ENCODE data around the gene C5orf52. TPM values are rescaled to one million over a fixed set of nuclear protein-coding genes. Genes with fewer than 3 reads are reported as not detected.
"Not testable (repeated sequence)": the region's sequence is repeated elsewhere in the genome, so short reads cannot be mapped to it uniquely, and the experiment has no call there.

C5orf52 gene
- total RNA-seq, 1 donor from 2014 or later, result not detected

DNA sequence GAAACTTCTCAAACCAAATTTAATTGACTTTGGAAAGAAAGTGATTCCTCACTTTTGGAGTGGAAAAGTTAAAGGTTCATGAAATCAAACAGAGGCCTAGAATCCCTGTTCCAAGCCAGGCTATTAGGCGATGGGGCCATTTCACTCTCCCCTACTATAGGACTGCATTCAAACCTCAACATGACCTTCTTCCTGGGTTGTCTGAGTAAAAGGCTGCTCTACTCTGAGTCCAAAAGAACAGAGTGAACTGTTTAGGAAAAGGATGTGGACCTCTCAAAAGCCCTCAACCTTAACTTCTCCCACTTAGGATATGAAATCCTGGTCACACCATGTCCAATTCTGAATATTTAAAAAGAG, 15.8 kb downstream of the C5orf52 start:
- peaks cover 6% of the 10 kb centered on the region for H3K9me3 Mint-ChIP-seq (ENCODE audit: unreplicated experiment)
- H3K4me1 Mint-ChIP-seq (ENCODE audit: low read depth, unreplicated experiment), result no peaks in the 10 kb centered on the region
- no peak for DNase-seq
- peaks cover 8% of the 10 kb centered on the region for H3K36me3 Mint-ChIP-seq (ENCODE audit: unreplicated experiment)
- H3K27me3 Mint-ChIP-seq (ENCODE audit: unreplicated experiment), result peaks cover 3% of the 10 kb centered on the region
- H3K27ac Mint-ChIP-seq (ENCODE audit: unreplicated experiment), result no peak overlapping the region
- no peak overlapping the region for H3K4me3 Mint-ChIP-seq (ENCODE audit: unreplicated experiment)
- TF ChIP-seq, protein P1, sequence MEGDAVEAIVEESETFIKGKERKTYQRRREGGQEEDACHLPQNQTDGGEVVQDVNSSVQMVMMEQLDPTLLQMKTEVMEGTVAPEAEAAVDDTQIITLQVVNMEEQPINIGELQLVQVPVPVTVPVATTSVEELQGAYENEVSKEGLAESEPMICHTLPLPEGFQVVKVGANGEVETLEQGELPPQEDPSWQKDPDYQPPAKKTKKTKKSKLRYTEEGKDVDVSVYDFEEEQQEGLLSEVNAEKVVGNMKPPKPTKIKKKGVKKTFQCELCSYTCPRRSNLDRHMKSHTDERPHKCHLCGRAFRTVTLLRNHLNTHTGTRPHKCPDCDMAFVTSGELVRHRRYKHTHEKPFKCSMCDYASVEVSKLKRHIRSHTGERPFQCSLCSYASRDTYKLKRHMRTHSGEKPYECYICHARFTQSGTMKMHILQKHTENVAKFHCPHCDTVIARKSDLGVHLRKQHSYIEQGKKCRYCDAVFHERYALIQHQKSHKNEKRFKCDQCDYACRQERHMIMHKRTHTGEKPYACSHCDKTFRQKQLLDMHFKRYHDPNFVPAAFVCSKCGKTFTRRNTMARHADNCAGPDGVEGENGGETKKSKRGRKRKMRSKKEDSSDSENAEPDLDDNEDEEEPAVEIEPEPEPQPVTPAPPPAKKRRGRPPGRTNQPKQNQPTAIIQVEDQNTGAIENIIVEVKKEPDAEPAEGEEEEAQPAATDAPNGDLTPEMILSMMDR (IDR thresholded peaks at IDR 0.05; ENCODE audit: partially characterized antibody, unreplicated experiment), result no peak

DNA sequence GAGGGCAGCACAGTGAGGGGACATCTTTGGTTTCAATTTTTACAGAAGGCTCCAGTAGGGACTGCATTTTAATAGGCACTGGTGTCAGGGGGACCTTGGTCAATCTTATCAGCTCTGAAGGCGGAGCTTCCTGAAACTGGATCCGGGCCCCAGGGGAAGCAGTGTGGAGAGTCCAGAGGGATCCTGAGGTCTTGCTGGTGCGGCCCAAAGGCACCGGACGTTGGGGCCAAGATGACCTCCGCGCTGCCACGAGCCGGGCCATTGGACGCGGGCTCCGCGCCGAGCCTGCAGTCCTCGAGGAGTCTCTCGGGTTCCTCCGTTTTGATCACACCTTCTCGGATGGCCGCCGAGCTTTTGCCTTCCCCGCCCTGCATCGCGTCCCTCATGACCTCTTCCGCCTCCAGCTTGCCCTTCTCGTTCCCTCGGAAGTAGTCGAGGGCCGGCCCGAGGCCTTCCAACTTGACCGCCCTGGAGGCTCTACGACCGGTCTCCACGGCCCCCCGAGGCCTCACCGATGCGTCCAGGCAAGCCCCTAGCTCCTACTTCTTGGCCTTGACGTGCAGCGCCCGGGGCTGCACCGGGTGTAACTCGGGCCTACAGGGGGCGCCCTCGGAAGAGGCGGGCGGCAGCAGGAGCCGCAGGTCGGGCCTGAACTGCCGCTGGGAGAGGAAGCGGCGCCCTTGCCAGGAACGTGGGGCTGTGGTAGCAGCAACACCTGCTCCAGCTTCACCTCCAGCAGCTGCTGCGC, 18.8 kb downstream of the C5orf52 start:
- no peak overlapping the region for H3K27ac Mint-ChIP-seq (ENCODE audit: unreplicated experiment)
- H3K27me3 Mint-ChIP-seq (ENCODE audit: unreplicated experiment), result peaks cover 3% of the 10 kb centered on the region
- no peak overlapping the region for H3K4me3 Mint-ChIP-seq (ENCODE audit: unreplicated experiment)
- H3K36me3 Mint-ChIP-seq (ENCODE audit: unreplicated experiment), result peaks cover 8% of the 10 kb centered on the region
- H3K4me1 Mint-ChIP-seq (ENCODE audit: low read depth, unreplicated experiment), result no peaks in the 10 kb centered on the region
- TF ChIP-seq, protein P1 (IDR thresholded peaks at IDR 0.05; ENCODE audit: partially characterized antibody, unreplicated experiment), result no peak
- H3K9me3 Mint-ChIP-seq (ENCODE audit: unreplicated experiment), result peaks cover 4% of the 10 kb centered on the region
- DNase-seq, result no peak

DNA sequence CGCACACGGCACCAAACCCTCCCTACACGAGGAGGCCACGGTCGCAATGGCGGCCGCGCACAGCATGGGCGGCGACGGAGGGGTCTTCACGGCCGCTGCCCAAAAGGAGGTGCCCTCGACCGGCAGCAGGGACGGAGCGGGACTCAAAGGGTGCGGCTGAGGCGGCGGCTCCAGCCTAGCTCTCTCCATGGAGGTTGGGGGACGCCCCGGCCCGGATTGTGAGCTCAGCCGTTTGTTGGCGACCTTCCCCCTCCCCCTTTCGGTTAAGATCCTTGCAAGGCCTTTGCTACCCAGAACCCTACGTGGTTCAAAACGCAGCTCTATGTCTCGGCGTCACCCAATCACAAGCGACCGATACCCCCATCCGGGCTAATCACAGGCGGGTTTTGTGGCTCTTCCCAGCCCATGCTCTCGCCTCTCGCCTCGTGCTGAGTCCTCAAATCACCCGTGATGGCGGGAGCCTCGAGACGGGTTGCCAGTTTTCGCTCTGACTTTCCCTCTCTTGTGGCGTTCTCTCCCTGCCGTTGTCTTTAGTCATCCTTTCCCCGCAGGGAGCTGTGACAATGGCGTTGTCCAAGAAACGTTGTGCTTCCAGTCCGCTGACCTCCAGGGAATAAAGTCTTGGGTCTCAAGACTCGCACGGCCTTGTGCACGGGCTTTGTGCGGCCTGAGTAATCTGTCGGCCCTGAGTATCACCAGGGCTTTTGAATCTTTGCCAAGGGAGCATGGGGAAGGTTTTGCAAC, 19.5 kb downstream of the C5orf52 start:
- Mint-ChIP-seq H3K4me3 (ENCODE audit: unreplicated experiment) (no peak overlapping the region), H3K27me3 (ENCODE audit: unreplicated experiment) (peaks cover 4% of the 10 kb centered on the region), H3K9me3 (ENCODE audit: unreplicated experiment) (peaks cover 4% of the 10 kb centered on the region), H3K27ac (ENCODE audit: unreplicated experiment) (no peak overlapping the region), H3K36me3 (ENCODE audit: unreplicated experiment) (peaks cover 8% of the 10 kb centered on the region), H3K4me1 (ENCODE audit: low read depth, unreplicated experiment) (no peaks in the 10 kb centered on the region)
- DNase-seq, result no peak
- TF ChIP-seq, protein P1 (IDR thresholded peaks at IDR 0.05; ENCODE audit: partially characterized antibody, unreplicated experiment), result no peak

DNA sequence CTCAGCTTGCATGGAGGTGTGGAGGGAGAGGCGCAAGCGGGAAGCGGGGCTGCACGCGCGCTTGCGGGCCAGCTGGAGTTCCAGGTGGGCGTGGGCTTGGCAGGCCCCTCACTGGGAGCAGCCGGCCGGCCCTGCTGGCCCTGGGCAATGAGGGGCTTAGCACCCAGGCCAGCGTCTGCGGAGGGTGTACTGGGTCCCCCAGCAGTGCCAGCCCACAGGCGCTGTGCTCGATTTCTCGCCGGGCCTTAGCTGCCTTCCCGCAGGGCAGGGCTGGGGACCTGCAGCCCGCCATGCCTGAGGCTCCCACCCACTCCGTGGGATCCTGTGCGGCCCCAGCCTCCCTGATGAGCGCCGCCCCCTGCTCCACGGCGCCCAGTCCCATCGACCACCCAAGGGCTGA, 22.5 kb downstream of the C5orf52 start:
- H3K36me3 Mint-ChIP-seq (ENCODE audit: unreplicated experiment); H3K4me3 Mint-ChIP-seq (ENCODE audit: unreplicated experiment); DNase-seq; H3K9me3 Mint-ChIP-seq (ENCODE audit: unreplicated experiment); H3K27ac Mint-ChIP-seq (ENCODE audit: unreplicated experiment); H3K4me1 Mint-ChIP-seq (ENCODE audit: low read depth, unreplicated experiment); H3K27me3 Mint-ChIP-seq (ENCODE audit: unreplicated experiment): not testable (repeated sequence)

DNA sequence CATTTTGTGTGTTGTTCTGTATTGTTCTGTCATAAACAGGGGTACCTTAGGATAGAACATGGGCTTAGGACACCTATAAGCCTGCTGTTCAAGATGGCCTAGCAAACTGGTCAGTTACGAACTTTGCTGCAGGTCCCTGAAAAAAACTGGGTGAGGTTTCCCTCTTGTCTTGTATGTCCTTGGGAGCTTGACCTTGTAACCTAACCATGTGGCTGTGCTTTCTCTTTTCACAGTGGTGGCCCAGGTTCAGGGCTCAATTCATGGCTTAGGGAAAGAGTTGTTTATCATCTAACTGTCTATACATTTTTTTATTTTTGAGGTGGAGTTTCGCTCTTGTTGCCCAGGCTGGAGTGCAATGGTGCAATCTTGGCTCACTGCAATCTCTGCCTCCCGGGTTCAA, 24.8 kb downstream of the C5orf52 start:
- not testable (repeated sequence) for DNase-seq; H3K4me3 Mint-ChIP-seq (ENCODE audit: unreplicated experiment); H3K4me1 Mint-ChIP-seq (ENCODE audit: low read depth, unreplicated experiment); H3K36me3 Mint-ChIP-seq (ENCODE audit: unreplicated experiment); H3K9me3 Mint-ChIP-seq (ENCODE audit: unreplicated experiment); H3K27me3 Mint-ChIP-seq (ENCODE audit: unreplicated experiment); H3K27ac Mint-ChIP-seq (ENCODE audit: unreplicated experiment)

DNA sequence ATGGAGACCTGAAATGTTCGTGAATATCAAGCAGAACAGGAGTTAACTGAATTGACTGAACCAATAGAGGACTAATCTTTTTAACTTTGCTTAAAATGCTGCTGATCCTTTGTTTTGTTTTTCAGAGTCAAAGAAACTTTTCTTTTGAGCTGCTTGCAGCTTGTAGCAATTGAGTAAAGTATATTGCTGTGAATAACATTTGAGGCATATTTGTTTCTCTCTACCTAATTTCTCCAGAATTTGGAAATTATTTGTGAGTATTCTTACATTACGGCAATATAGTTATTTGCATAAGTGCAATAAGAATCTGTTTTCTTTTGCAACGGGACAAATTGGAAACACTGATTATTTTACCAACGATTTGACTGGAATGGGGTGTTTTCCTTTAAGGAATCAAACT, 27.3 kb downstream of the C5orf52 start:
- H3K9me3 Mint-ChIP-seq (ENCODE audit: unreplicated experiment), result not testable (repeated sequence)

More for the DNA sequence above, 27.3 kb downstream of the C5orf52 start:
- not testable (repeated sequence) for H3K4me1 Mint-ChIP-seq (ENCODE audit: low read depth, unreplicated experiment); H3K27me3 Mint-ChIP-seq (ENCODE audit: unreplicated experiment); H3K27ac Mint-ChIP-seq (ENCODE audit: unreplicated experiment); DNase-seq; H3K4me3 Mint-ChIP-seq (ENCODE audit: unreplicated experiment); H3K36me3 Mint-ChIP-seq (ENCODE audit: unreplicated experiment)
